NT2/D1 (cell line): ENCODE data around the gene TMUB1.

ENCODE experiments used
- SUZ12 ChIP-seq: IDR thresholded peaks from 2 replicates; pipeline ENCODE4 v1.6.1; 2011; ENCODE audit not compliant: insufficient read length, insufficient read depth; ENCODE audit errors: extremely low read depth
- ZNF274 ChIP-seq: IDR thresholded peaks from 2 replicates; pipeline ENCODE4 v1.6.1; 2011; ENCODE audit warnings: mild to moderate bottlenecking, low read depth, low read length

DNA sequence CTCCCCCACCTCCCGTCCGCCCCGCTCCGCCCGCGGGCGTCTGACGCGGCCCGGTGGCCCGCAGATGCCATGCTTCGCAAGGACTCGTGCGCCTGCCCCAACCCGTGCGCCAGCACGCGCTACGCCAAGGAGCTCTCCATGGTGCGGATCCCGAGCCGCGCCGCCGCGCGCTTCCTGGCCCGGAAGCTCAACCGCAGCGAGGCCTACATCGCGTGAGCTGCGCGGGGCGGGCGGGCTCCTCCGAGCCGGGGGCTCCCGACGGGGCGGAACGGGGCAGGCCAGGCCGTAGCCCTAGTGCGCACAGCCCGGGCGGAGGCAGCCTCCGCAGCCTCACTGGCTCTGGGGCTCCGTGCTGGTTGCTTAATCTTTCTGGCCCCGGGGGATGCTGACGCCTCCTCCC, 32.2 kb downstream of the TMUB1 start:
- TF ChIP-seq ZNF274 = no peak
- no peak for TF ChIP-seq SUZ12
